ENCODE measurements around the gene ABLIM3. TPM values are rescaled to one million over a fixed set of nuclear protein-coding genes. Genes with fewer than 3 reads are reported as not detected.

The ABLIM3 gene
- total RNA-seq, 2 experiments from 2014 or later = not detected

DNA sequence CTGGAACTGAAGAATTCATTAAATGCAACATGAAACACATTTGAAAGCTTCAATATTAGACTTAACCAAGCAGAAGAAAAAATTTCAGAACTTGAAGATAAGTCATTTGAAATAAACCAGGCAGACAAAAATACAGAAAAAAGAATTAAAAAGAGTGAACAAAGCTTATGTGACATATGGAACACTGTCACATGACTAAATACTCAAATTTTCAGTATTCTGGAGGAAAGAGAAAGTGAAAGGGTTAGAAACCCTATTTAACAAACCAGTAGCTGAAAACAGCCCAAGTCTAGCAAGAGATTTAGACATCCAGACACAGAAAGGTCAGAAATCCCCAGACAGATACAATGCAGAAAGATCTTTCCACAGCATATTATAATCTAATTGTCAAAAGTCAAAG is 41.4 kb upstream of the ABLIM3 start:
- peaks cover 8 to 24% of the 10 kb centered on the region in 2 experiments for H3K9me3 ChIP-seq (ENCODE audit: control insufficient read depth in 1 of 2, insufficient read depth in 1 of 2, low read length in 2 of 2)
- TF ChIP-seq CTCF (IDR thresholded peaks at IDR 0.05) = no peak
- ChIA-PET POLR2A (no interaction called here), CTCF (no interaction called here)
- H3K27me3 ChIP-seq (ENCODE audit: control insufficient read depth in 1 of 2, insufficient read depth in 2 of 2, low read length in 2 of 2) = no peaks in the 10 kb centered on the region
- no peak overlapping the region for H3K27ac ChIP-seq (ENCODE audit: low read depth in 1 of 2, low read length in 2 of 2)
- H3K4me1 ChIP-seq (ENCODE audit: insufficient read depth, low read length) = no peaks in the 10 kb centered on the region
- no peaks in the 10 kb centered on the region for H3K36me3 ChIP-seq (ENCODE audit: insufficient read depth, low read length)
- intact Hi-C loops (cut with DNase I, micrococcal nuclease) = no loop called here
- Mint-ChIP-seq H3K27ac (no peak overlapping the region), H3K9me3 (peaks cover 27% of the 10 kb centered on the region), H3K4me1 (ENCODE audit: low read depth) (no peaks in the 10 kb centered on the region), H3K36me3 (ENCODE audit: low read depth) (peaks cover 13% of the 10 kb centered on the region), H3K4me3 (no peak overlapping the region), H3K27me3 (peaks cover 14% of the 10 kb centered on the region)
- ATAC-seq (ENCODE audit: poor library complexity) (no peak), DNase-seq (no peak)
- H3K4me3 ChIP-seq (ENCODE audit: low read length) = no peak overlapping the region

GRCh38 chr5:149100331-149100730 is 41.0 kb upstream of the ABLIM3 start:
- H3K27ac ChIP-seq (ENCODE audit: low read depth in 1 of 2, low read length in 2 of 2) = no peak overlapping the region
- DNase-seq (no peak), ATAC-seq (ENCODE audit: poor library complexity) (no peak)
- no peak overlapping the region for H3K4me3 ChIP-seq (ENCODE audit: low read length)
- H3K4me1 ChIP-seq (ENCODE audit: insufficient read depth, low read length) = no peaks in the 10 kb centered on the region
- H3K27ac Mint-ChIP-seq = no peak overlapping the region
- no peaks in the 10 kb centered on the region for H3K36me3 ChIP-seq (ENCODE audit: insufficient read depth, low read length)
- H3K27me3 ChIP-seq (ENCODE audit: control insufficient read depth in 1 of 2, insufficient read depth in 2 of 2, low read length in 2 of 2) = no peaks in the 10 kb centered on the region
- H3K27me3 Mint-ChIP-seq = peaks cover 13% of the 10 kb centered on the region
- no peak overlapping the region for H3K4me3 Mint-ChIP-seq
- POLR2A ChIA-PET = no interaction called here
- H3K9me3 ChIP-seq (ENCODE audit: control insufficient read depth in 1 of 2, insufficient read depth in 1 of 2, low read length in 2 of 2) = peaks cover 4 to 24% of the 10 kb centered on the region in 2 experiments
- no peak for TF ChIP-seq CTCF (IDR thresholded peaks at IDR 0.05)
- intact Hi-C loops (cut with DNase I, micrococcal nuclease) = no loop called here
- peaks cover 13% of the 10 kb centered on the region for H3K36me3 Mint-ChIP-seq (ENCODE audit: low read depth)
- CTCF ChIA-PET = no interaction called here
- H3K9me3 Mint-ChIP-seq = peaks cover 25% of the 10 kb centered on the region
- no peaks in the 10 kb centered on the region for H3K4me1 Mint-ChIP-seq (ENCODE audit: low read depth)

- Mint-ChIP-seq H3K4me1 (ENCODE audit: low read depth) (no peaks in the 10 kb centered on the region), H3K27ac (no peak overlapping the region), H3K9me3 (no peaks in the 10 kb centered on the region), H3K27me3 (no peaks in the 10 kb centered on the region), H3K4me3 (no peak overlapping the region), H3K36me3 (ENCODE audit: low read depth) (no peaks in the 10 kb centered on the region)
- H3K9me3 ChIP-seq (ENCODE audit: control insufficient read depth in 1 of 2, insufficient read depth in 1 of 2, low read length in 2 of 2) = no peaks in the 10 kb centered on the region
- no peak for TF ChIP-seq CTCF (IDR thresholded peaks at IDR 0.05)
- intact Hi-C loops (cut with DNase I, micrococcal nuclease) = no loop called here
- H3K4me1 ChIP-seq (ENCODE audit: insufficient read depth, low read length) = no peaks in the 10 kb centered on the region
- CTCF ChIA-PET = no interaction called here
- no peaks in the 10 kb centered on the region for H3K27me3 ChIP-seq (ENCODE audit: control insufficient read depth in 1 of 2, insufficient read depth in 2 of 2, low read length in 2 of 2)
- no peak overlapping the region for H3K27ac ChIP-seq (ENCODE audit: low read depth in 1 of 2, low read length in 2 of 2)
- POLR2A ChIA-PET = interaction anchor here (0.9 kb wide), 1 partner anchor 186 kb away, joined by 3 read pairs; no protein-coding TSS in a partner anchor
- no peaks in the 10 kb centered on the region for H3K36me3 ChIP-seq (ENCODE audit: insufficient read depth, low read length)
- DNase-seq = no peak
- H3K4me3 ChIP-seq (ENCODE audit: low read length) = no peak overlapping the region
- no peak for ATAC-seq (ENCODE audit: poor library complexity)
These were observed 32.5 kb upstream of the ABLIM3 start for GRCh38 chr5:149108651-149109280.

Measured in CD4-positive, alpha-beta T cell (primary cell).